ENCODE measurements around the gene NT5C3B.
"Not testable (repeated sequence)": the region's sequence is repeated elsewhere in the genome, so short reads cannot be mapped to it uniquely, and the experiment has no call there.

The NT5C3B gene

DNA sequence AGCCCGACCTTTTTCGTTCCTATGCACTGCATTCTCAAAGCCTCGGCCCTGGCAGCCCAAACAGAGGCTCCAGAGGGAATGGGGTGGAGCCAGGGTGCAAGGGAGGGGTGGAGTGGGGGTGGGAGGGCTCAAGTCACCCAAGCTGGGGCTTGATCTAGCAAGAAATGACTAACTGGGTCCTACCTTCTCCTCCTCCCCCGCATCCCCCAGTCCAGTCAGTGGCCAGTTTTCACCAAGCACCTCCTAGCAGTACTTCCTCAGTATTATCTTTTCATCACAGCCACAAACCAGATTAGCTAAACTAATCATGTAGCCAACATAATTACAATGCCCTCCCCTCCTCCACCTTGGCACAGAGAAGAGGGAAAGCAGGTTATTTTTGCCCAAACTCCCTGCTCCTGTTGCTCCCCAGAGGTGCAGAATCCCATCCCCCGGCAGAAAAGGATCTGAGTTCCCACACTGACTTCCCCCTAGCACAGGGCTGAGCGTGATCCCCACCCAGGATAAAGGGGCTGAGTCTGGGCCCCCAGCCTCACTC is 51.8 kb downstream of the NT5C3B start:
- peak; percentile 91 for DNase-seq (ENCODE audit: low spot score)

DNA sequence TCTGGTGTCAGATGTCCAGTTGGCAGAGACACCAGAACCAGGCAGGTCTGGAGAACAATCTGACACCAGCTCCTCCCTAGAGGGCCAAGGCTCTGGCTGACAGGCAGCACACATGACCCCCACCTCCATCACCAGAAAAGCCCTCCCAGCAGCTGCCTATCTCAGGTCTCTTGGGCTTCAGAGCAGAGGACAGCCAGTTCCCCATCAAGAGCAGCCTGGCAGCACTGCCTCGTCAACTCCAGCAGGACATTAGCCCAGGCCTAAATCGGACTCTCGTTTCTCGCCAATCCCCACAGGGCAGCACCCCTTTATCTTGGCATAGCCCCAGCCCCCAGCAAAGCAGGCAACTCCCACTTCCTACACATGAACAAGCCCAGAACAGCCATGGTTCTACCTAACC is 53.9 kb downstream of the NT5C3B start:
- no peak for DNase-seq (ENCODE audit: low spot score)

DNA sequence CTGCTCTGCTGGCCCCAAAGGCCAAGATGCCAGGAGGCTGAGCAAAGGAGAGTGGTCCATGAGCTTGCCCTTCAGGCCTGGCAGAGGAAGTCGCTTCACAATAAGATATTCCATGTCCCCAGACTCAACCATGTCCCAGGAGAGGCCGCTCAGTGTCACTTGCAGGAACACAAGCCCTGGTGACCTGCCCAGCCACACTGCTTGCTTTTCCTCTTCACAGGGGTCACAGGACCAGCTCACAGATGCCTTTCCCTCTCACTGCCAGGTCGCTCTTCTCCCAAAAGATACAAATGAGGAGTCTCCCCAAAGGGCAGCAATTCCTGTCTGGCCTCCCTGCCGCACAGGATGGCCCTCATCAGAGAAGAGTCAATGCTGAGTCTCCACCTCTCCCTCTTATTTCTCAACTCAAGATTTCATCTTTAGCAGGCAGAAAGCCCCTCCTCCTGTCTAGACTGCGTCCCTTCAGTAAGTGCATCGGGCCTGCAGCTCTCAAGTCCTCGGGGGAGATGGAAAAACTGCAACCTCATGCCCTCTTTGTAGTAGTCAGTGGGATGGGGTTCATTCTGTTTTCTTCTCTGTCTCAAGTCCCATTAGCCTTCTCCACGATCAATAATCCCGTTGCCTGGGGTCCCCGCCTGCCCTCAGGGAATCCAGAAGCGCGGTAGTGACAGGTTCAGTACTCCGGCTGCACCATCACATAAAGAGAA is 54.5 kb downstream of the NT5C3B start:
- DNase-seq (ENCODE audit: low spot score): no peak

DNA sequence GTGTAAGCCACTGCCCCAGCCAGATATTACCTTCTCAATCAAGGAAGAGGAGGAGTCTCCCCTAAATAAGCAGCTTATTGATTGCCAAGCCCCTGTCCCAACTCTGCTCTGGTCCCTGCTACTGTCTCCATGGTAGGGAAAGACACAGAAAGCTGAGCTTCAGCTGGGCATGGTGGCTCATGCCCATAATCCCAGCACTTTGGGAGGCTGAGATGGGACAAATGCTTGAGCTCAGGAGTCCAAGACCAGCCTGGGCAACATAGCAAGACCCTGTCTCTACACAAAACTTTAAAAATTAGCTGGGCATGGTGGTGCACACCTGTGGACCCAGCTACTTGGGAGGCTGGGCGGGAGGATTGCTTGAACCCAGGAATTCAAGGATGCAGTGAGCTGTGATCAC is 56.1 kb downstream of the NT5C3B start:
- no peak for DNase-seq (ENCODE audit: low spot score)

DNA sequence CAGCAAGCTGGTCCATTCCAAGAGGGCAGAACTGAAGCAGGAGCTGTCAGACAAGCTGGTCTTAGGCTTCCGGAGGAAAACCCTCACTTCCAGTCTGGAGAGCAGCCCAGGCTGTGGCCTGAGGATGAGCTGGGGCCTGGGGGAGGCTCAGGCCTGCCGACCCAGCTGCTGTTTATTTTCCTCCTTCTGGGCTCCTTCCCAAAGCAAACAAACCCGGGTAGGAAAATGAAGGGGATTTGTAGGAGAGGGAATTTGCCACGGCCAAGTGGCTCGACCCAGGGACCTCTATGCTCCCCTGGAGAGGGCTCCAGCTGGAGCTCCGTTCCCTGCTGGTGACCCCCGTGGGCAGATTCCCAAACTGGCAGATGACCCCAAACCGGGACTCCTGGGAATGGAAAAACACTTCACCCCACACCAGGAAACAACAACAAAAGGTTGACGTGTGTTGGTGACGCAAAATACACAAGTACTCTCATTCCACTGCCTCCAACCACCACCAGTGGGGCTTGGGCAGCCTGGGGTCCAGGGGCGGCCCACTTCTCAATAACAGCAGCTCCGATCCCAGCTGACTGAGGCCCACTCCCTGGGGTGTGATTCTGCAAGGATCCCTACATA is 58.4 kb downstream of the NT5C3B start:
- DNase-seq (ENCODE audit: low spot score): peak; percentile 85

DNA sequence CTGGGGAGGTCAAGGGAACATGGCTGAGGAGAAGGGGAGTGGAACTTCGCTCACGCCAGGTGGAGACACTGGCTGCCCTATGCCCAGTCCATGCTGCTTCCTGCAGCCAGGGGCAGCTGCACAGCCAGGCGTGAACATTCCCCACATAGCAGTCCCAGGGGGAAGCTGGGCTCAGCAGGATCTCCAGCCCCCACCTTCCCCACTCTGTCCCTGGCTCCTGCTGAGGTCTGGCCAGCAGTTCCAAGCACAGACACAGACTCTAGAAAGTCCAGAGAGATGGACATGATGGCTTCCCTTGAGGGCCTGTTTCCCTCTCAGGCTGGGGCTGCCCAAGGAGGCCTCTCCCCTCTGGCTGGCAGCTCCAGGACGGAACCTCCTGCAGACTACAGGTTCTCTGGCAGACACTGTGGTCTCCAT is 58.9 kb downstream of the NT5C3B start:
- DNase-seq (ENCODE audit: low spot score): peak; percentile 94

DNA sequence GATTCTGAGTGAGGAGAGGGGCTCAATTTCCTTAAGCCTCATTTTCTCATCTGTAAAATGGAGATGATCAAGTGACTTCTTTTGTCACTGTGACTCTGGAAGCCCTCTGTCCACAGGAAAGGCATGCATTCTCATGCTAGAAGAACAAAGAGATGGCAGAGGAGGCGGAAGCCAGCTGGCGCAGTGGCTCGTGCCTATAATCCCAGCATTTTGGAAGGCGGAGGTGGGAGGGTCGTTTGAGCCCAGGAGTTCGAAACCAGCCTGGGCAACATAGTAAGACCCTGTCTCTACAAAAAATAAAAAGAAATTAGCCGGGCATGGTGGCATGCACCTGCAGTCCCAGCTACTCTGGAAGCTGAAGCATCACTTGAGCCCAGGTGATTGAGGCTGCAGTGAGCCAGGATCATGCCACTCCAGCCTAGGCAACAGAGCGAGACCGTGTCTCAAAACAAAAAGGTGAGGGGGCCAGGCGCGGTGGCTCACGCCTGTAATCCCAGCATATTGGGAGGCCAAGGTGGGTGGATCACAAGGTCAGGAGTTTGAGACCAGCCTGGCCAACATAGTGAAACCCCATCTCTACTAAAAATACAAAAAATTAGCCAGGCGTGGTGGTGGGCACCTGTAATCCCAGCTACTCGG is 59.7 kb downstream of the NT5C3B start:
- DNase-seq (ENCODE audit: low spot score): not testable (repeated sequence)

DNA sequence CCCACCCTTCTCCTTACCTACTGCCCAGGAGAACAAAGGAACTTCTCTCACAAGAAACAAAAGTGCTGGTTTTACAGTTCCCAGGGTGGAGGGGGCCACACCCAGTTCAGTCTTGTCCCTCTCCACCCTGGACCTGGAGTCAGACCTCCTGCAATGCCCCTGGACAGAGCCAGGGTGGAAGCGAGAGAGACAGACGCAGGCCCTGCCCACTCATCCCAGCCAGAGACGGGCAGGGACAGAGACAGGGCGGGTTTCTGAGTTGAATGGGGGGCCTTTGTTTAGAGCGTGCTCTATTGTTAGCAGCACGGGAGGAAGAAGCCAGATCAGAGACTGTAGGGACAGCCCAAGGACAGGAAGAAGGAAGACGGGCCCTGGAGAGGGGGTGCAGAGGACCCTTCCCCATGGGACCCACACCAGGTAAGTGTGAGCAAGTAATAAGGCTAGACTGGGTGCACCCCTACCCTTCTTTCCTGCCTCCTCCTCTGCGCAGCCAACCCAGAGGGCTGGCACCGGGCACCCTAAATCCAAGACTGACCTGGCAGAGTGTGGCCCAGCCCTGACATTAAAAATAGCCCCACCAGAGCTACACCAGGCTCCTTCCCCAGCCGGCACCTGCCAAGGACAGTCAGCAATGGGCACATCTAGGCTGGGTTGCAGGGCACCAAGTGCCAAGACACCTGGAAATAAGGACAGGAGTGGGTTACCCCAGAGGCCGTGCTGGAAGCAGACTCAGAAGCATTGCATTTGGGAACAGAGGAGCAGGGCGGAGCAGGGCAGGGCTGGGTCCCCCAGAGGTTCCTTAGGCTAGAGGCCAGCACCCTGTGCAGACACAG is 60.4 kb downstream of the NT5C3B start:
- peak; percentile 58 for DNase-seq (ENCODE audit: low spot score)
